Mesodermal cell (in vitro differentiated cells): ENCODE data around the gene MMP15.

Source experiments
- H3K27ac ChIP-seq: 2 replicates; pipeline ENCODE4 v1.7.0; 2013; ENCODE audit warnings: mild to moderate bottlenecking, low read depth, low read length, moderate library complexity; ENCODE audit not compliant: severe bottlenecking
- H3K36me3 ChIP-seq: 2 replicates; pipeline ENCODE4 v1.7.1; 2013; ENCODE audit warnings: mild to moderate bottlenecking, low read length, moderate library complexity; ENCODE audit not compliant: control insufficient read depth, insufficient read depth
- H3K4me1 ChIP-seq: one replicate; pipeline ENCODE4 v1.7.1; 2013; ENCODE audit warnings: mild to moderate bottlenecking, low read length; ENCODE audit not compliant: insufficient read depth, control insufficient read depth, poor library complexity, severe bottlenecking
- H3K4me3 ChIP-seq: 2 replicates; pipeline ENCODE4 v1.7.0; 2013; ENCODE audit warnings: low read length, control low read depth, mild to moderate bottlenecking; ENCODE audit not compliant: insufficient read depth, poor library complexity, severe bottlenecking; ENCODE audit errors: extremely low read depth
- H3K9me3 ChIP-seq: 2 replicates; pipeline ENCODE4 v1.7.1; 2013; ENCODE audit warnings: mild to moderate bottlenecking, low read length, moderate library complexity; ENCODE audit not compliant: control insufficient read depth
- WGBS, 2 experiments: methylation state at CpG; one replicate each; pipeline ENCODE4 v1.1.5; 2013; ENCODE audit warnings: missing lambda C conversion rate in 2 of 2; ENCODE audit not compliant: insufficient coverage in 2 of 2; 5-methylcytosine and 5-hydroxymethylcytosine counted together

MMP15 gene

DNA sequence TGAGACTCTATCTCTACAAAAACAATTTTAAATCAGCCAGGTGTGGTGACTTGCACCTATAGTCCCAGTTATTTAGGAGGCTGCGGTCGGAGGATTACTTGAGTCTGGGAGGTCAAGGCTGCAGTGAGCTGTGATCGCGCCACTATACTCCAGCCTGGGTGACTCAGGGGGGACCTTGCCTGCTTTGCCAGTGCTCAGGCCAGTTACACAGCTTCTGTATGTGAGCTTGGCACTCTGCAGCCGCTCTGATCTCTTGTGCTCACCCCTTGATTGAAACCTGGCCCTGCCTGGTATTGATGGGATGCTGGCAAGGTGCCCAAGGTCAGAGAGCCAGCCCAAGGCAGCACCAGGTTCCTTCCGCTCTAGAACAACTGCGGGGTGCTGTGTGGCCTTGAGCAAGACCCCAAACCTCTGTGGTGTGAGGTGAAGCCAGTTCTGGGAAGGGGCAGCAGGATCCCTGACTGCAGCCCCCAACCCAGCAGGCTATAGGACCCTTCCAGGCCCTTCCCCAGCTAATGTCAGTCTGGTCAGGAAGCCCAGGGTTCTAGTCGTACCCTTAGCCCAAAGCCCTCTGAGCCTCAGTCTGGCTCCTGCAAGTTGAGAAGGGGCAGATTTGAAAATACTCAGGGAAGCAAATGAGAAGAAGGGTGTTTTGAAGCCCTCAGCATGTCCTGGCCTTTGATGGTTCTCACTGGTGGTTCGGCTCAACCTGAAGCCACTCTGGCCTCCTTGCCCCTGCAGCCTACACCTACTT is 18.9 kb downstream of the MMP15 start:
- Histone ChIP-seq H3K27ac (no peak overlapping the region), H3K4me1 (peaks cover 9% of the 10 kb centered on the region), H3K4me3 (no peak overlapping the region), H3K9me3 (no peaks in the 10 kb centered on the region), H3K36me3 (peaks cover 35% of the 10 kb centered on the region)
- WGBS, 2 experiments = 95% methylated on average over 8 to 9 of the region's 9 CpGs

DNA sequence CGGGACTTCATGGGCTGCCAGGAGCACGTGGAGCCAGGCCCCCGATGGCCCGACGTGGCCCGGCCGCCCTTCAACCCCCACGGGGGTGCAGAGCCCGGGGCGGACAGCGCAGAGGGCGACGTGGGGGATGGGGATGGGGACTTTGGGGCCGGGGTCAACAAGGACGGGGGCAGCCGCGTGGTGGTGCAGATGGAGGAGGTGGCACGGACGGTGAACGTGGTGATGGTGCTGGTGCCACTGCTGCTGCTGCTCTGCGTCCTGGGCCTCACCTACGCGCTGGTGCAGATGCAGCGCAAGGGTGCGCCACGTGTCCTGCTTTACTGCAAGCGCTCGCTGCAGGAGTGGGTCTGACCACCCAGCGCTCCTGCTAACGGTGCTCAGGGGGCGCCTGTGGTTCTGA is 19.5 kb downstream of the MMP15 start:
- H3K27ac ChIP-seq = no peak overlapping the region
- no peak overlapping the region for H3K4me3 ChIP-seq
- H3K9me3 ChIP-seq = no peaks in the 10 kb centered on the region
- WGBS, 2 experiments = 93 to 95% methylated on average over 15 to 21 of the region's 31 CpGs
- peaks cover 30% of the 10 kb centered on the region for H3K36me3 ChIP-seq
- peaks cover 9% of the 10 kb centered on the region for H3K4me1 ChIP-seq

DNA sequence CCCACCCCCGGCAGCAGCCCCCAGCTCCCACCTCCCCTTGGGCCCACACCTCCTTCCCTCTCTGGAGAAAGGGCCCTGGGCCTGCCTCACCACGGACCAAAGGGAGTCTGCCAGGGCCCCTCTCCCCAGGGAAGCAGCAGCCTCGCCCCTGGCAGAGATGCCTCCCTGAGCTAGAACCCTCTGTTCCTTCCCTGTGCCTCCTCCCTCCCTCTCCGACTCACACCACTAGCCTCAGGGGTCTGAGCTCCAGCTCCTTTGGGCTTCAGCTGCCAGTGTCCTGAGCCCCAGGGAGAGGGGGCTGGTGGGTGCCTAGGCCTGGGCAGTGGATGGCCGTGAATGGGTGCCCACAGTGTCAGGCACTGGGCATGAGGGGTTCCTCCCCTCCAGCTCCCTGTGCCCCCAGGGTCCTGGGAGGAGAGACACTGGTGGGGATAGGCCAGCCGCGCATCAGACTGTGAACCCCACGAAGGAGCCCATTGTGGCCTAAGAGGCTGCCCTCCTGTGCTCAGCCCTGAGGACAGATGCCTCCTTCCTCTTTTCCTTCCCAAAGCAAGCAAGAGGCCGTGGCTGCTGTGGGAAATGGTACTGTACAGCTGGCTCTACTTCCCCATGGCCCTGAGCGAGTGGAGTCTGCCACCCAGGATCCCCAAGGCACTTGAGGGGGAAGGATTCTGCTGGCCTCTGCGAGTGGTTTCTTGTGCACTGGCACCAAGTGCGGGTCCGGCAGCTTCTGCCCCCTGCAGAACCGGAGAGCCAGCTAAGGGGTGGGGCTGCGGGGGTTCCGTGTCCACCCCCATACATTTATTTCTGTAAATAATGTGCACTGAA is 20.7 kb downstream of the MMP15 start:
- Histone ChIP-seq H3K27ac (no peak overlapping the region), H3K9me3 (no peaks in the 10 kb centered on the region), H3K36me3 (peaks cover 22% of the 10 kb centered on the region), H3K4me3 (no peak overlapping the region), H3K4me1 (peaks cover 9% of the 10 kb centered on the region)
- 87 to 89% methylated on average over 7 to 10 of the region's 16 CpGs for WGBS, 2 experiments

DNA sequence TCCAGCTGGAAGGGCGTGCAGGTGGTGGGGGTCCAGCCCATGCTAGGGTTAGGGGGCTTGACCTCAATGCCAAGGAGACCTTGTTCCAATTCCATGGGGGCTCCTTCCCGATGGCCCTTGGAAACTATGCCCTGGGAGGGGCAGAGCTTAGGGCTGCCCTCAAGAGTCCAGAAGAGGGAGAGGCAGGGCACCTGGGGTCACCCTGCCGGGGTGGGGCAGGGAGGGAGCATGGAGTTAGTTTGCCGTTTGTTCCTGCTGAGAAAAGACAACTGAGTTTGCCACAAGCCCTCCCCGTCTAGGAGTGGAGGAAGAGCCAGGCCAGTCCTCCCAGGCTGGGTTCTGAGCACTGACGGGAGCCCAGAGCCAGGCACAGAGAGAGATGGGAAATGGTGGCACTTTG is 21.4 kb downstream of the MMP15 start:
- WGBS, 2 experiments = 80 to 83% methylated on average over 4 of the region's 6 CpGs
- Histone ChIP-seq H3K4me1 (peaks cover 9% of the 10 kb centered on the region), H3K36me3 (peaks cover 15% of the 10 kb centered on the region), H3K9me3 (no peaks in the 10 kb centered on the region), H3K4me3 (no peak overlapping the region), H3K27ac (no peak overlapping the region)

DNA sequence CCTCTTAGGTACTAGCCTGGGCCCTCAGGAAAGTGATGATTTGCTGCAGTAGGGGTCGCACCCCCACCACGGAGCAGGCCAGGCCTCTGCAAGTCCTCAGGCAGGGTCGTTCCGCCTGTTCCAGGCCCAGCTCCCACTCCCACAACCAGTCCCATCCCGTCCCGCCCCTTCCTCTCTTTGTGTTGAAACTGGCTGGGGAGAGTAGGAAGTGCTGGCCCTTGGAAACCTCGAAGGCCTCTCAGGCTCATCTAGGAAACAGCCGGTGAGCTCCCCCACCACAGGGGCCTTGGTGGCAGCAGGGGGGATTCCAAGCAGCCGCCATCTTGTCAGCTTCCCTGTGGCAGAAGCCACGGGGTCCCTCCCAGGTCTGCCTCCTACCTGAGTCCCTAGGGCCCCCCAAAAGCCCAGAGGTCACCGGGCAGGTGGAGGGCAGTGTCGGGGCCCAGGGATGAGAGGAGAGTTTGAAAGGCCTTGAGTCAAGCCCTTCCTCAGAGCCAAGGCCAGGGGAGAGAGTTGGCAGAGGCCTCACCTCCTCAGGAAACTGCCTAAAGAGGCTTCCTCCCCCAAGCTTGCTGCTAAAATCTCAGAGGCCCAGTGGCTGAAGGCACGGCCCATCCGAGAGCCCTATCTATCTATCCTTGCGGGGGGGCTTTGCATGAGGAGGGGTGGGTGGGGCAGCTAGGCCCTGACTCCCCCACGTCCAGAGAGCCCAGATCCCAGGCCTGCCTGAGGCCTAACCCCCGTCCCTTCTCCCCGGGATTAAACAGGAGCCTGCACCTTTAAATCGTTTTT is 22.2 kb downstream of the MMP15 start:
- Histone ChIP-seq H3K4me3 (no peak overlapping the region), H3K4me1 (peaks cover 9% of the 10 kb centered on the region), H3K27ac (peak overlapping the region; percentile 81), H3K9me3 (no peaks in the 10 kb centered on the region), H3K36me3 (peaks cover 7% of the 10 kb centered on the region)
- WGBS, 2 experiments = 77 to 84% methylated on average over 7 to 8 of the region's 19 CpGs

DNA sequence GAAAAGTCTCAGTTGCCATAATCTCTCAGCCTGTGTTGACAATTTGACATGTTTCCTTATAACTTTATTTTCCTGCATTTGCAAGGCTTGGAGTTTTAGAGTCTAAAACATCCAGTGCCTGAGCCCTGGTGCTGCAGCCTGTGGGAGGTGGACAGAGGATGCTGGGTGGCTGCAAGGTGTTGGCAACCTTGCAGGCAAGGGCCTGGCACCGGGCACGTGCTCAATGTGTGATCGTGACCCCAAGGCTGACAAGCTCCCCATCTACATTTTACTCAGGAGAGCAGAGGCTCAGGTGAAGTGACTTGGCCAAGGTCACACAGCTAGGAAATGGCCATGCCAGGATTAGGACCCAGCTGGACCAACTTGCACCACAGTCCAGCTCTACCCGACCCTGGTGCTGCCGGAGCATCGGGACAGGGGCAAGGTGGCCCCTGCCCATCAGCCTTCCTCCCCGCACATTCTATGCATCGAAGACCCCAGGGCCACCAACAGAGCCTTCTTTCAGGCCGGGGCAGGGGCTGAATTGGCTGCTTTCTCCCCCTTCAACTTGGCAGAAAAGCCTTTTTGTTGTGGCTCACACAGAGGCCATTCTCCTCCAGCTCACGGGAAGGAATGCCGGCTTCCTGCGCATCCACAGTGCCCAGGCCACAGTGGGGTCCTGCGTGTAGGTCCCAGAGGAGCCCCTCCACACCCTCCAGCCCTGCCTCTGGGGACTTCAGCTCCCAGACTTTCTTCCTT is 23.1 kb downstream of the MMP15 start:
- H3K4me1 ChIP-seq = peaks cover 9% of the 10 kb centered on the region
- H3K4me3 ChIP-seq = no peak overlapping the region
- no peaks in the 10 kb centered on the region for H3K36me3 ChIP-seq
- H3K27ac ChIP-seq = peak overlapping the region; percentile 18
- no peaks in the 10 kb centered on the region for H3K9me3 ChIP-seq
- WGBS, 2 experiments = 90 to 94% methylated on average over 12 to 13 of the region's 13 CpGs

DNA sequence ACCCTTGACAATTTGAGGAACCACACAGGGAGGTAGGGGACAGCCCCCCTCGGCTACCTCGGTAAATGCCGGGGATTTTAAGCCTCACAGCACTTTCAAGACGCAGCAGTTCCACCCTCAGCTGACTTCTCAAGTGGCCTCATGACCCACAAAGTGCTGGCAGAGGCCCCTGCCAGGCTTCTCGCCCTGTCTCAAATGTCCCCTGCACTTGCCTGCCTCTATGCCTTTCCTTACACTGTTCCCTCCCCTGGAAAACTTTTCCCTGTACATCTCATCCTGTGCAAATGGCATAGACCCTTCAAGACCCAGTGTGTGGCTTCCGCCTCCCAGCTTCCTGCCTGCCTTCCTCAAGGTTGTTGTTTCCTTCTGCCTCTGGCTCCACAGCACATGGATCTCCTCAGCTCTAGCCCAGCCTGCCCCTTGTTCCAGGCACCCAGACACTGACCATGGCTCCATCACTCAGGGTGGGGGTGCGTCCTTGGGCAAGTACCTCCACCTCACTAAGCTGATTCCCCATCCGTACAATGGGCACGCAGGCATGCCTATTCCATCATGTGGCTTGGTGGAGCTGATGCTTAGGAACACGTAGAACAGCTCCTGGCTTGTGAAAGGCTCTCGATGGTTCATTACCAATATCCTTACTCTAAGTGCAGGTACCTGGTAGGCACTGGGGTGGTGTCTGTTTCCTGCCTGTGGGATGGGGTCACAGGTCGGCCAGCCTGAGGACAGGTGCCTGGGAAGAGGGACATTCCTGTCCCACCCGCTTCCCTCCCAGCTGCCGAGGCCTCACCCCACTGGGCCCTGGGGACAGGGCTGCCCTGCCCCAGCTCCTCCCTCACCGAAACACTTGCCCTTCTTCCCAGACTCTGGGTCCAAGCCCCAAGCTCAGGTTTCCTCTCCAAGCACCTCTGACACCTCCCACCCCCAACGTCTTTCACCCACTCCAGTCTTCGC is 24.0 kb downstream of the MMP15 start:
- 89 to 93% methylated on average over 12 to 17 of the region's 17 CpGs for WGBS, 2 experiments
- Histone ChIP-seq H3K9me3 (no peaks in the 10 kb centered on the region), H3K4me3 (no peak overlapping the region), H3K36me3 (no peaks in the 10 kb centered on the region), H3K4me1 (peaks cover 9% of the 10 kb centered on the region), H3K27ac (peak overlapping the region; percentile 18)

DNA sequence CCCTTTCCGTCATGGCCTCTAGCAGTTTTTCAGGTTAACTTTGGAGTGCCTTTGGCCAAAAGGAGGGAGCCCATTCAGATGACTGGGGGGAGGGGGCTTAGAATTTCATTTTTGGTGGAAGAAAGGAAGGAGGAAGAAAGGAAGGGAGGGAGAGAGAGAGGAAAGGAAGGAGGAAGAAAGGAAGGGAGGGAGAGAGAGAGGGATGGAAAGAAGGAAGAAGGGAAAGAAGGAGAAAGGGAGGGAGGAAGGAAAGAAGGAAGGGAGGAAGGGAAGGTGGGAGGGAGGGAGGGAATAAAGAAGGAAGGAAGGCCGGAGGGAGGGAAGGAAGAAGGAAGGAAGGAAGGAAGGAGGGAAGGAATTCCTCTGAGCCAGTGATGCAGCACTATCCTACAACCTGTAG is 25.7 kb downstream of the MMP15 start:
- no peak overlapping the region for H3K4me3 ChIP-seq
- H3K36me3 ChIP-seq = no peaks in the 10 kb centered on the region
- 89 to 100% methylated on average over 1 of the region's 2 CpGs for WGBS, 2 experiments
- peaks cover 9% of the 10 kb centered on the region for H3K4me1 ChIP-seq
- no peaks in the 10 kb centered on the region for H3K9me3 ChIP-seq
- H3K27ac ChIP-seq = no peak overlapping the region

DNA sequence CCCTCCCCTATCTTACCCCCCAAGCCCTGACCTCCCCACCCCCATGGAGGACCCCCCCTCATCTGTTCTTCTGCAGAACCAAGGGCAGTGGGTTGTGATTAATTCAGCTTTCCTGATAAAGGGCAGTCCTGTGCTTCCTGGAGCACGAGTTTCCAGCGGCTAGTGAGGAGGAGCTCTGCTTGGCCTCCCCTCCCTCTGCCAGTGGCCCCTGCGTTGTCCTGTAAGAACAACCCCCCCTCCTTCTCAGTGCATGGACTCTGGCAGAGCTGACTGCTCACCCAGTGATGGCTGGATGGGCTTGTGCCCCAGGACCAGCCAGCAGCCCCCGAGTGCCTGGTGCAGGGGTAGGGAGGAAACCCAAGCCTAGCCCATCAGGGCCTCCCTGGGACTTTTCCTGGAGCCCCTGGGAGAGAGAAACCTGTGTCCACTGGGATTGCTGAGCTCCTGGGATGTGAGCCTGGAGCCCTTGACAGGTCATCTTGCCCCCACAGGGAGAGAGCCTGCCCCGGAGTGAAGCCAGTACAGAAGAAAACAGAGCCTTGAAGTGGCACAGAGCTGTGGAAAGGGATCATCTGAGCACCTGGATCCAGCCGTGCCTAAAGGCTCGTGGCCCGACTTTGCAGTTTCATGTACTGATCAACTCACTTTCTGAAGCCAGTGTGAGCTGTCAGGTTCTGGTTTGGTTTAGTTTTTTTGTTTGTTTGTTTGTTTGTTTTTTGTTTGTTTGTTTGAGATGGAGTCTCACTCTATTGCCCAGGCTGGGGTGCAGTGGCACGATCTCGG is 26.5 kb downstream of the MMP15 start:
- H3K36me3 ChIP-seq = no peaks in the 10 kb centered on the region
- WGBS, 2 experiments = 87 to 93% methylated on average over 5 to 7 of the region's 10 CpGs
- no peak overlapping the region for H3K27ac ChIP-seq
- H3K4me1 ChIP-seq = peaks cover 9% of the 10 kb centered on the region
- H3K4me3 ChIP-seq = no peak overlapping the region
- no peaks in the 10 kb centered on the region for H3K9me3 ChIP-seq
